ENCODE data around the gene NEXN.

DNA sequence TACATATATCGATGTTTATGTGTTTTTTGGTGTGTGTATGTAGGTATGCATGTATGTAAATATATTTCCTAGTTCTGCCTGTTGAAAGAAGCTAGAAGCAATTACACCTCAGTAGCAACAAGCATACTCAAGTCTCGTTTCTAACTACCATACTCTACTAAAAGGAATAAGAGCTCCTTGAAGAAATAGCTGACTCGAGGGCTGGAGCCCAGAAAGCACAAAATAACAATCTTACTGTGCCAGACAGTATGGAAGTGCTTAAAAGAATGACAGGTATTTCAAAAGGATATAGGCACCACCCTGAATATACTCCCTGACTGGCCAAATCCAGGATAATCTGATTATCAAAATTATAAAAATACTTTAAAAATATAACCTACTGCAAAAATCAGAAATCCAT lies 67.3 kb downstream of the NEXN start:
- TF ChIP-seq EZH2 (IDR thresholded peaks at IDR 0.05; ENCODE audit: insufficient read depth, low read length) = no peak
- TF ChIP-seq, protein P1, sequence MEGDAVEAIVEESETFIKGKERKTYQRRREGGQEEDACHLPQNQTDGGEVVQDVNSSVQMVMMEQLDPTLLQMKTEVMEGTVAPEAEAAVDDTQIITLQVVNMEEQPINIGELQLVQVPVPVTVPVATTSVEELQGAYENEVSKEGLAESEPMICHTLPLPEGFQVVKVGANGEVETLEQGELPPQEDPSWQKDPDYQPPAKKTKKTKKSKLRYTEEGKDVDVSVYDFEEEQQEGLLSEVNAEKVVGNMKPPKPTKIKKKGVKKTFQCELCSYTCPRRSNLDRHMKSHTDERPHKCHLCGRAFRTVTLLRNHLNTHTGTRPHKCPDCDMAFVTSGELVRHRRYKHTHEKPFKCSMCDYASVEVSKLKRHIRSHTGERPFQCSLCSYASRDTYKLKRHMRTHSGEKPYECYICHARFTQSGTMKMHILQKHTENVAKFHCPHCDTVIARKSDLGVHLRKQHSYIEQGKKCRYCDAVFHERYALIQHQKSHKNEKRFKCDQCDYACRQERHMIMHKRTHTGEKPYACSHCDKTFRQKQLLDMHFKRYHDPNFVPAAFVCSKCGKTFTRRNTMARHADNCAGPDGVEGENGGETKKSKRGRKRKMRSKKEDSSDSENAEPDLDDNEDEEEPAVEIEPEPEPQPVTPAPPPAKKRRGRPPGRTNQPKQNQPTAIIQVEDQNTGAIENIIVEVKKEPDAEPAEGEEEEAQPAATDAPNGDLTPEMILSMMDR (IDR thresholded peaks at IDR 0.05; ENCODE audit: insufficient read depth, low read depth, low read length) = no peak
